ENCODE data around the gene PKLR. TPM values are rescaled to one million over a fixed set of nuclear protein-coding genes. Genes with fewer than 3 reads are reported as not detected.

PKLR gene
- total RNA-seq, 4 donors from 2014 or later, result not detected

DNA sequence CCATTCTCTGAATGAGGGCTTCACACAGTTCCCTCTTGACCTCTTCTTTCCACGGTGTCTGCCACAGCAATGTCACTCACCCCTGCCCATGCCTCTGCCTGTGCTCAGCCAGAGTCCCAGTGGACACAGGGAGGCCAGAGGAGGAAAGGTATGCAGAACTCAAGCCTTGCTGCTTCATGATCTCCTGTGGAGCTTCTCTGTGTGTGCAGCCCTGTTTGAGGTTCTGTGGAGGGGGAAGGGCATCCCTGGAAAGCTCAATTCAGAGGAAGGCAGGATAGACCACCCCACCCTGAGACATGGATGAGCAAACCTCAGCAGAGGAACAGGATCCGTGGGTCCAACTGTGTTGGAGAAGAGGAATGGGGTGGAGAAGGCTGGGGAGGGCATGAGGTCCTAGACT, 22.0 kb downstream of the PKLR start:
- Histone ChIP-seq H3K27me3 (no peaks in the 10 kb centered on the region), H3K36me3 (peaks cover 0 to 6% of the 10 kb centered on the region in 2 donors), H3K4me3 (no peak overlapping the region), H3K9me3 (no peaks in the 10 kb centered on the region), H3K27ac (no peak overlapping the region), H3K4me1 (peaks cover 0 to 24% (median 15%) of the 10 kb centered on the region in 3 donors)
- no CpG with 5 or more reads among the region's 2 CpGs for WGBS, 2 donors (ENCODE audit: low coverage in 1 of 2)
- ATAC-seq, result no peak
- no peak for TF ChIP-seq POLR2A (IDR thresholded peaks at IDR 0.05)
- TF ChIP-seq EP300 (IDR thresholded peaks at IDR 0.05), result no peak
- no peak for TF ChIP-seq POLR2AphosphoS5 (IDR thresholded peaks at IDR 0.05)
- TF ChIP-seq, protein P1, sequence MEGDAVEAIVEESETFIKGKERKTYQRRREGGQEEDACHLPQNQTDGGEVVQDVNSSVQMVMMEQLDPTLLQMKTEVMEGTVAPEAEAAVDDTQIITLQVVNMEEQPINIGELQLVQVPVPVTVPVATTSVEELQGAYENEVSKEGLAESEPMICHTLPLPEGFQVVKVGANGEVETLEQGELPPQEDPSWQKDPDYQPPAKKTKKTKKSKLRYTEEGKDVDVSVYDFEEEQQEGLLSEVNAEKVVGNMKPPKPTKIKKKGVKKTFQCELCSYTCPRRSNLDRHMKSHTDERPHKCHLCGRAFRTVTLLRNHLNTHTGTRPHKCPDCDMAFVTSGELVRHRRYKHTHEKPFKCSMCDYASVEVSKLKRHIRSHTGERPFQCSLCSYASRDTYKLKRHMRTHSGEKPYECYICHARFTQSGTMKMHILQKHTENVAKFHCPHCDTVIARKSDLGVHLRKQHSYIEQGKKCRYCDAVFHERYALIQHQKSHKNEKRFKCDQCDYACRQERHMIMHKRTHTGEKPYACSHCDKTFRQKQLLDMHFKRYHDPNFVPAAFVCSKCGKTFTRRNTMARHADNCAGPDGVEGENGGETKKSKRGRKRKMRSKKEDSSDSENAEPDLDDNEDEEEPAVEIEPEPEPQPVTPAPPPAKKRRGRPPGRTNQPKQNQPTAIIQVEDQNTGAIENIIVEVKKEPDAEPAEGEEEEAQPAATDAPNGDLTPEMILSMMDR (IDR thresholded peaks at IDR 0.05), result no peak

GRCh38 chr1:155278689-155279160, 22.5 kb downstream of the PKLR start:
- Histone ChIP-seq H3K27ac (no peak overlapping the region), H3K27me3 (no peaks in the 10 kb centered on the region), H3K36me3 (peaks cover 0 to 6% of the 10 kb centered on the region in 2 donors), H3K4me1 (peaks cover 0 to 29% (median 17%) of the 10 kb centered on the region in 3 donors), H3K9me3 (no peaks in the 10 kb centered on the region), H3K4me3 (peak overlapping the region in 1 of 2 donors; percentile 78)
- TF ChIP-seq POLR2A (IDR thresholded peaks at IDR 0.05) (no peak), POLR2AphosphoS5 (IDR thresholded peaks at IDR 0.05) (no peak), EP300 (IDR thresholded peaks at IDR 0.05) (no peak)
- TF ChIP-seq, protein P1 (IDR thresholded peaks at IDR 0.05), result no peak
- 45 to 49% methylated on average over 6 to 9 of the region's 10 CpGs for WGBS, 2 donors (ENCODE audit: low coverage in 1 of 2)
- ATAC-seq, result no peak

DNA sequence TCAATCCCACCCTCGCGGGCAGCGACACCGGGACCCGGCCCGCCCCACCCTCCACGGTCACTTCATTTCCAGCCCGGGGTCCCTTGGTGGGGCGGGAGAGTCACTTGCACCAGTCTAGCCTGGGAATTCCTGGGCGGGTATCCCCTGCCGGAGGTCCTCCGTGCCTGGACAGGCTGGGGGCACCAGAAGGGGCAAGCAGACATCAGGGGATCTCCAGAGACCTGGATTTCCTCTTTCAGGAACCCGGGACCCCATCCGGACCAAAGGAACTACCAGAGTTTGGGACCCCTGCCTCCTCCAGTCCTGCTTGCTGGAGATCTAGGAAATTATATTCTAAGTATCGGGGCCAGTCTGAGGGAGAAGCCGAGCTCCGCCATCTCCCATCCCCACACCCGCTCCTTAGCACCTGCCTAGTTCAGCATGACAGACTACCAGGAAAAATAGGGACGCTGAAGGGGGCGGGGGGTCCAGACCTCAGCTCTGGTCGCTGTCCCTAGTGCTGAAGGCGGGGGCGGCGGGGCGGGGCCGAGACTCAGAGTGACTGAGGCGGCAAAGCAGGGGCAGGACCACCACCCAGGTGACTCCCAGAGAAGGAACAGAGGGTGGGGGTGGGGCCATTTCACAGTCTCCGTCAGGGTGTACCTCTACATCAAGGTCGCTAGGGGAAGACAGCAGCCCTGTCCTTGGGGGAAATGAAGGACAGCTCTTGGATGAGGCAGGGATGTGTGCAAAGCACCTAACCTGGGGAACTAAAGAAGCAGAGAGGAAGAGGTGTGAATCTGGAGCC, 23.1 kb downstream of the PKLR start:
- H3K4me1 ChIP-seq, result peaks cover 0 to 31% (median 18%) of the 10 kb centered on the region in 3 donors
- ATAC-seq, result peak; percentile 1
- WGBS, 2 donors (ENCODE audit: low coverage in 1 of 2), result 0 to 4% methylated on average over 4 to 6 of the region's 29 CpGs
- no peaks in the 10 kb centered on the region for H3K9me3 ChIP-seq
- no peak for TF ChIP-seq POLR2AphosphoS5 (IDR thresholded peaks at IDR 0.05)
- TF ChIP-seq EP300 (IDR thresholded peaks at IDR 0.05), result no peak
- TF ChIP-seq, protein P1 (IDR thresholded peaks at IDR 0.05), result peak in 2 of 4 experiments; percentile 15 to 26
- H3K27ac ChIP-seq, result peak overlapping the region in 3 of 4 donors; percentile 80 to 83 (median 81)
- H3K27me3 ChIP-seq, result no peaks in the 10 kb centered on the region
- H3K4me3 ChIP-seq, result peak overlapping the region; percentile 55 to 78
- peaks cover 0 to 6% of the 10 kb centered on the region in 2 donors for H3K36me3 ChIP-seq

DNA sequence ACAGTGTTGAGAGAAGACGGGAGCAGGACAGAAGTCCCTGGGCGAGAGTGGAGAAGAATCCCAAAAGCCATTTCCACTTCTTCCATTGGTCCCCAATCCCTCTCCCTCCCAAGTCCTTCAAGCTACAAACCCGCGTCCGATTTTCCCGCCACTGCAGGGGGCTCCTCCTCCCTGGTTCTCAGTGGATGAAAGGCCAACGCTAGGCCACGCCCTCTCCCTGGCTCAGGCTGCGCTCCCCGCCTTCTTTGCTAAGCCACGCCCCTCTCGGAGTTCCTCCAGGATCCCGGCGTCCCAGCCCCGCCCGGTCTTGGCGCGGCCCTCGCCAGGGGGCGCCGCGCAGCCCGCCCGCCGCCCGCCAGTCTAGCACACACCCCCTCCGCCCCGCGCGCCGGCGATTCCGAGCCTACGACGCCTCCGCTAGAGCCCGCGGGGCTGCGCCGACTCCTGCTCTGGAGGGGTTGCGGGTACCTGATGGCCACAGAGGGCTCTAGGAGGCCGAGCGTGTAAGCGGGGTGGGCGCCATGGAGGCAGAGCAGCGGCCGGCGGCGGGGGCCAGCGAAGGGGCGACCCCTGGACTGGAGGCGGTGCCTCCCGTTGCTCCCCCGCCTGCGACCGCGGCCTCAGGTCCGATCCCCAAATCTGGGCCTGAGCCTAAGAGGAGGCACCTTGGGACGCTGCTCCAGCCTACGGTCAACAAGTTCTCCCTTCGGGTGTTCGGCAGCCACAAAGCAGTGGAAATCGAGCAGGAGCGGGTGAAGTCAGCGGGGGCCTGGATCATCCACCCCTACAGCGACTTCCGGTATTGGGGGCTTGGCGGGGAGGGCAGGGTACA, 24.0 kb downstream of the PKLR start, which contains the start of gene HCN3:
TSS of gene HCN3 (plus strand) at position 394 of the 832 bp plus-strand sequence. CDS start at position 522, 128 bp downstream.
- 0% methylated on average over 9 to 18 of the region's 68 CpGs for WGBS, 2 donors (ENCODE audit: low coverage in 1 of 2)
- Histone ChIP-seq H3K27ac (peak within 1 kb of the TSS; percentile 10 to 83 (median 80)), H3K4me1 (peaks cover 0 to 37% (median 20%) of the 10 kb centered on the region in 3 donors), H3K9me3 (no peaks in the 10 kb centered on the region), H3K27me3 (no peaks in the 10 kb centered on the region), H3K36me3 (no peaks in the 10 kb centered on the region), H3K4me3 (peak within 1 kb of the TSS; percentile 55 to 78)
- peak; percentile 90 for ATAC-seq
- TF ChIP-seq, protein P1 (IDR thresholded peaks at IDR 0.05), result peak in 3 of 4 experiments; percentile 54 to 87 (median 72)
- no peak for TF ChIP-seq EP300 (IDR thresholded peaks at IDR 0.05)
- TF ChIP-seq POLR2AphosphoS5 (IDR thresholded peaks at IDR 0.05), result peak; percentile 31
